A549 treated with GW870086 at 1 μM for 4 hours (cell line): ENCODE results near the gene ATP13A3. TPM values are rescaled to one million over a fixed set of nuclear protein-coding genes. Genes with fewer than 3 reads are reported as not detected.

ENCODE experiments used
- total RNA-seq: library from RNA; stranded (reverse); fragments of 200-300 nt; extraction: Qiagen RNA extraction; gene quantifications from 5 replicates; pipeline ENCODE4 v1.2.3, GENCODE V29; 2022; ENCODE audit warnings: low read depth

ATP13A3 gene
- total RNA-seq = 19.7 to 40.3 TPM (median 34.3 TPM) in 5 replicates

GRCh38 chr3:194486540-194487288 lies at the start of gene ATP13A3:
ATP13A3 (minus strand) TSS chr3:194487002; CDS start chr3:194462190, 24,812 bp downstream.

GRCh38 chr3:194399166-194399565 lies 87.6 kb downstream of the ATP13A3 start, which contains the start of gene GP5:
GP5 (minus strand) TSS chr3:194399266; CDS start chr3:194398282, 984 bp downstream.

GRCh38 chr3:194369522-194370279 lies 117.1 kb downstream of the ATP13A3 start, which contains the start of gene LRRC15:
LRRC15 (minus strand) TSS chr3:194369743; CDS start chr3:194361043, 8,700 bp downstream.

Other genes starting within 250 kb of the ATP13A3 start
- not detected in 5 replicates for gene CPN2, start 135.7 kb downstream of the ATP13A3 start, total RNA-seq
- 0.20 to 0.29 TPM (median 0.21 TPM) in 5 replicates for gene LRRC15, start 117.3 kb downstream of the ATP13A3 start, total RNA-seq
- 0.03 TPM in 1 of 5 replicates, not detected in the others for gene GP5, start 87.7 kb downstream of the ATP13A3 start, total RNA-seq
- 9.7 to 11.8 TPM (median 11.2 TPM) in 5 replicates for gene TMEM44, start 146.4 kb upstream of the ATP13A3 start, total RNA-seq
- 31.4 to 35.6 TPM (median 31.7 TPM) in 5 replicates for gene LSG1, start 185.2 kb upstream of the ATP13A3 start, total RNA-seq
- 9.8 to 15.8 TPM (median 14.6 TPM) in 5 replicates for gene FAM43A, start 198.9 kb upstream of the ATP13A3 start, total RNA-seq